Measurements from ENCODE around the gene SLC45A2. TPM values are rescaled to one million over a fixed set of nuclear protein-coding genes. Genes with fewer than 3 reads are reported as not detected.

SLC45A2 gene
- total RNA-seq, 1 donor from 2014 or later = not detected

- H3K4me3 ChIP-seq = no peak overlapping the region
- H3K36me3 ChIP-seq = peaks cover 0 to 40% of the 10 kb centered on the region in 2 donors
- intact Hi-C loops (cut with DNase I) = no loop called here
- H3K4me1 ChIP-seq = peaks cover 21% of the 10 kb centered on the region
- H3K27ac ChIP-seq = no peak overlapping the region
- DNase-seq (ENCODE audit: extremely low spot score in 2 of 2) = no peak
- H3K27me3 ChIP-seq = no peaks in the 10 kb centered on the region
- no peaks in the 10 kb centered on the region for H3K9me3 ChIP-seq
- TF ChIP-seq POLR2AphosphoS5 (IDR thresholded peaks at IDR 0.05; ENCODE audit: insufficient read depth in 1 of 2, low read depth in 1 of 2) (no peak), POLR2A (IDR thresholded peaks at IDR 0.05) (no peak), CTCF (IDR thresholded peaks at IDR 0.05) (no peak)
Measured at GRCh38 chr5:34002629-34003328, 18.3 kb upstream of the SLC45A2 start.

- peaks cover 0 to 40% of the 10 kb centered on the region in 2 donors for H3K36me3 ChIP-seq
- H3K4me1 ChIP-seq = peaks cover 12% of the 10 kb centered on the region
Measured at GRCh38 chr5:34001241-34001841, 16.8 kb upstream of the SLC45A2 start.

GRCh38 chr5:33999978-34000377 lies 15.5 kb upstream of the SLC45A2 start:
- DNase-seq (ENCODE audit: extremely low spot score in 2 of 2) = no peak
- intact Hi-C loops (cut with DNase I) = no loop called here
- H3K4me1 ChIP-seq = no peaks in the 10 kb centered on the region
- H3K27ac ChIP-seq = no peak overlapping the region
- peaks cover 0 to 33% of the 10 kb centered on the region in 2 donors for H3K36me3 ChIP-seq
- TF ChIP-seq POLR2A (IDR thresholded peaks at IDR 0.05) (no peak), CTCF (IDR thresholded peaks at IDR 0.05) (no peak), POLR2AphosphoS5 (IDR thresholded peaks at IDR 0.05; ENCODE audit: insufficient read depth in 1 of 2, low read depth in 1 of 2) (no peak)
- H3K27me3 ChIP-seq = no peaks in the 10 kb centered on the region
- no peak overlapping the region for H3K4me3 ChIP-seq
- no peaks in the 10 kb centered on the region for H3K9me3 ChIP-seq

More at GRCh38 chr5:34001241-34001841, 16.8 kb upstream of the SLC45A2 start:
- H3K27me3 ChIP-seq = no peaks in the 10 kb centered on the region
- DNase-seq (ENCODE audit: extremely low spot score in 2 of 2) = no peak
- intact Hi-C loops (cut with DNase I) = no loop called here
- TF ChIP-seq CTCF (IDR thresholded peaks at IDR 0.05) (no peak), POLR2A (IDR thresholded peaks at IDR 0.05) (no peak), POLR2AphosphoS5 (IDR thresholded peaks at IDR 0.05; ENCODE audit: insufficient read depth in 1 of 2, low read depth in 1 of 2) (no peak)
- H3K4me3 ChIP-seq = no peak overlapping the region
- H3K9me3 ChIP-seq = no peaks in the 10 kb centered on the region
- H3K27ac ChIP-seq = no peak overlapping the region

- no peak overlapping the region for H3K4me3 ChIP-seq
- H3K27ac ChIP-seq = no peak overlapping the region
- no peak for DNase-seq (ENCODE audit: extremely low spot score in 2 of 2)
- intact Hi-C loops (cut with DNase I) = no loop called here
- no peaks in the 10 kb centered on the region for H3K9me3 ChIP-seq
- no peaks in the 10 kb centered on the region for H3K27me3 ChIP-seq
- peaks cover 0 to 26% of the 10 kb centered on the region in 2 donors for H3K36me3 ChIP-seq
- no peak for TF ChIP-seq POLR2A (IDR thresholded peaks at IDR 0.05)
- no peak for TF ChIP-seq POLR2AphosphoS5 (IDR thresholded peaks at IDR 0.05; ENCODE audit: insufficient read depth in 1 of 2, low read depth in 1 of 2)
- TF ChIP-seq CTCF (IDR thresholded peaks at IDR 0.05) = peak in 2 of 3 experiments; percentile 46 to 48
- H3K4me1 ChIP-seq = no peaks in the 10 kb centered on the region
Measured at GRCh38 chr5:33997331-33997983, 13.0 kb upstream of the SLC45A2 start.
